Mucosa of stomach (tissue), 1 donor: ENCODE data around the gene B9D1.
A peak's percentile ranks its signal among the peaks of the same experiment; 100 is the strongest.

ENCODE experiments used
- H3K27me3 ChIP-seq: one replicate; pipeline ENCODE4 v1.7.0; 2013; ENCODE audit warnings: mild to moderate bottlenecking, low read length; ENCODE audit not compliant: control insufficient read depth, insufficient read depth
- H3K36me3 ChIP-seq: one replicate; pipeline ENCODE4 v1.7.0; 2013; ENCODE audit warnings: low read length; ENCODE audit not compliant: control insufficient read depth, insufficient read depth
- H3K4me1 ChIP-seq: one replicate; pipeline ENCODE4 v1.7.0; 2013; ENCODE audit warnings: mild to moderate bottlenecking, low read length; ENCODE audit not compliant: control insufficient read depth, insufficient read depth
- H3K4me3 ChIP-seq: one replicate; pipeline ENCODE4 v1.7.0; 2013; ENCODE audit warnings: low read length
- H3K9ac ChIP-seq: one replicate; pipeline ENCODE4 v1.7.0; 2013; ENCODE audit warnings: mild to moderate bottlenecking, low read length, moderate library complexity
- H3K9me3 ChIP-seq: one replicate; pipeline ENCODE4 v1.7.0; 2013; ENCODE audit warnings: mild to moderate bottlenecking, low read length, moderate library complexity; ENCODE audit not compliant: control insufficient read depth
- donor health status: Pancreatic carcinoma.

Gene B9D1, protein sequence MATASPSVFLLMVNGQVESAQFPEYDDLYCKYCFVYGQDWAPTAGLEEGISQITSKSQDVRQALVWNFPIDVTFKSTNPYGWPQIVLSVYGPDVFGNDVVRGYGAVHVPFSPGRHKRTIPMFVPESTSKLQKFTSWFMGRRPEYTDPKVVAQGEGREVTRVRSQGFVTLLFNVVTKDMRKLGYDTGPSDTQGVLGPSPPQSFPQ

GRCh38 chr17:19362277-19363113, at the start of gene B9D1:
TSS of gene B9D1 (minus strand) at chr17:19362723. CDS start at chr17:19362569, 154 bp downstream.
- no peaks in the 10 kb centered on the region for H3K27me3 ChIP-seq
- H3K9ac ChIP-seq: peak within 1 kb of the TSS; percentile 57
- H3K4me1 ChIP-seq: peaks cover 7% of the 10 kb centered on the region
- H3K36me3 ChIP-seq: peaks cover under 1% of the 10 kb centered on the region
- H3K4me3 ChIP-seq: peak within 1 kb of the TSS; percentile 38
- no peaks in the 10 kb centered on the region for H3K9me3 ChIP-seq

DNA sequence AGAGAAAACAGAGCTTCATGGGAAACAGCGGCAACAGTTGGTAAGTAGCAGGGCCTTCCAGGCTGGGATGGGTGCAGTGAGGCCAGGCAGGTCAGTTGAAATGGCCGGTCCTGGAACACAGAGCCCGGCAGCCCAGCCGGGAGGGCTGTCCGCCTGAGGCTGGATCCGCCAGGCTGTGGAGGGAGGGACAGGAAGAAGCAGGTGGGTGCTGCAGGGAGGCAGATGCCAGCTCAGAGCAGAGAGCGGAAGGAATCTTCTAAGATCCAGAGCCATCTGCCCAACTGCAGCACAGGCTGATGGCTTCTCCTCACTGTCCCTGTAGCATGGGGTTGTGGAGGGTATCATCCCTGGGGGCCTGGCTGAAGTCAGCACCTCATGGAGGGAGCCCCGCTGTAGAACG, 49.1 kb upstream of the B9D1 start:
- H3K36me3 ChIP-seq: no peaks in the 10 kb centered on the region

GRCh38 chr17:19410875-19411620, 48.5 kb upstream of the B9D1 start, which contains the start of gene RNF112:
TSS of gene RNF112 (plus strand) at chr17:19411232. CDS start at chr17:19411409, 177 bp downstream.
- H3K9ac ChIP-seq: no peak within 1 kb of the TSS
- H3K4me3 ChIP-seq: no peak within 1 kb of the TSS
- H3K36me3 ChIP-seq: no peaks in the 10 kb centered on the region
- no peaks in the 10 kb centered on the region for H3K4me1 ChIP-seq
- peaks cover 9% of the 10 kb centered on the region for H3K27me3 ChIP-seq
- no peaks in the 10 kb centered on the region for H3K9me3 ChIP-seq

More for the DNA sequence above, 49.1 kb upstream of the B9D1 start:
- no peak overlapping the region for H3K4me3 ChIP-seq
- H3K9me3 ChIP-seq: no peaks in the 10 kb centered on the region
- peaks cover 9% of the 10 kb centered on the region for H3K27me3 ChIP-seq
- no peaks in the 10 kb centered on the region for H3K4me1 ChIP-seq
- H3K9ac ChIP-seq: no peak overlapping the region

DNA sequence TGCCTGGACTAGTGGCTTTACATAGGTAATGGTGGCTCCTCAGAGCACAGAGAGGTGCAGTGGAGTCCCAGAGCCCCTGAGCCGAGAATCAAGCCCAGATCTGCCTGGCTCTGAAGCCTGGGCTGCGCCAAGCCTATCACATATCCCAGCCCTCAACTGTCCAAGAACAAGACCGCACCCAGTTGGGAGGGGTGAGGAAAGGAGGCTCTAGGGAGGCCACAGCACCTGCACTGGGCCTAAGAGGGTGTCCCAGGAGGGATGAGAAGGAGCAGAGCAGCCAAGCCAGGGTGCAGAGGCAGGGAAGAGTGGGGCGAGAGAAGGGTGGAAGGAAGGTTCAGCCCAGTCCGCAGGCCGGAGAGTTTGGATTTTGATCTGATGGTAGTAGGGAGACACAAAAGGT, 47.6 kb upstream of the B9D1 start:
- H3K27me3 ChIP-seq: peaks cover 9% of the 10 kb centered on the region
- no peak overlapping the region for H3K9ac ChIP-seq
- no peaks in the 10 kb centered on the region for H3K4me1 ChIP-seq
- H3K9me3 ChIP-seq: no peaks in the 10 kb centered on the region
- no peaks in the 10 kb centered on the region for H3K36me3 ChIP-seq
- no peak overlapping the region for H3K4me3 ChIP-seq

- H3K27me3 ChIP-seq: peaks cover 9% of the 10 kb centered on the region
- H3K9ac ChIP-seq: no peak overlapping the region
- H3K9me3 ChIP-seq: no peaks in the 10 kb centered on the region
- no peaks in the 10 kb centered on the region for H3K4me1 ChIP-seq
- H3K4me3 ChIP-seq: no peak overlapping the region
- no peaks in the 10 kb centered on the region for H3K36me3 ChIP-seq
Observed at GRCh38 chr17:19409509-19409908, 47.0 kb upstream of the B9D1 start.

GRCh38 chr17:19409066-19409465, 46.5 kb upstream of the B9D1 start:
- Histone ChIP-seq H3K4me3 (no peak overlapping the region), H3K9ac (no peak overlapping the region), H3K27me3 (peaks cover 9% of the 10 kb centered on the region), H3K4me1 (no peaks in the 10 kb centered on the region), H3K9me3 (no peaks in the 10 kb centered on the region), H3K36me3 (no peaks in the 10 kb centered on the region)

DNA sequence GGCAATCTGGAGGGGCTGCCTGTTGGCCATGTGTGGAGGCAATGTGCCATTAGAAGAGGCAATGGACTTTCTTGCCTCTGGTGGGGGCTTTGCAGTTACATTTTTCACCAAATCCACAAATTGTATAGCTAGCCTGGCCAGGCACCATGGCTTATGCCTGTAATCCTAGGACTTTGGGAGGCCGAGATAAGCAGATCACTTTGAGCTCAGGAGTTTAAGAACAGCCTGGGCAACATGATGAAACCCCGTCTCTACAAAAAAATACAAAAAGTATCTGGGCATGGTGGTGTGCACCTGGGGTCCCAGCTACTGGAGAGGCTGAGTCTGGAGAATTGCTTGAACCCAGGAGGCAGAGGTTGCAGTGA, 45.8 kb upstream of the B9D1 start:
- H3K4me1 ChIP-seq: no peaks in the 10 kb centered on the region
- H3K9ac ChIP-seq: no peak overlapping the region
- peaks cover 9% of the 10 kb centered on the region for H3K27me3 ChIP-seq
- H3K4me3 ChIP-seq: no peak overlapping the region
- H3K9me3 ChIP-seq: no peaks in the 10 kb centered on the region
- no peaks in the 10 kb centered on the region for H3K36me3 ChIP-seq

DNA sequence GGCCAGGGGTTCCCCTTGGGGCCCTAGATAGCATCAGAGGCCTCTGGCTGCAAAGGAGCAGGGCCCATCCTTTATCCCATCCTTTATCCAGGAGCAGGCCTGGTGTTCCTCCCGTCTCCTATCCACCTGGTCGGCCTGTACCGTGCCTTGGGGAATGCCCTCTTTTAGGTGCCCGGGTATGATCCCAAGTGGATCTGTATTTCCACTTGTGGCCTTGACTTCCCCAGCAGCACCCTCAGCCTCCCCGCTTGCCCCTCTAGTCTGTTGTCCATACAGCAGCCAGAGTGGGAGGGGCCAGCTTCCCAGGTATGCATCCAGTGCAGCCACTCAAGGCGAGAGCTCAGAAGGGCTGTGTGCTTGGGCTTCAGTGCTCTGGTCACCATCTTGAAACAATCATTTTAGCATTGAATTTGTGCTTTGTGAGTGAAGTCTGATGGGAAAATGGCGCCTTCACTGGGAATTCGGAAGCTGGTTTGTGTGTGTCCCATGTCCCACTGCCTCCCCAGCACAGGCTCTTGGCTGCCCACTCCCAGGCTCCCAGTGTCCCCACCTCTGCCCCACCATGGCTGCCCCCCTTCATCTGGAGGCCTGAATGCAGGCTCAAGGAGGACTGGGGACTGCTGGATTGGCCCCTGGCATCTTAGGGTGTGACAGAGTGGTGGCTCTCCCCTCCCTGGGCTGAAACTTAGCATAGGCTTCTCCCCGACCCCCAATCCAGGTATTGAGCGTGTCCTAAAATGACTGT, 45.2 kb upstream of the B9D1 start:
- H3K36me3 ChIP-seq: no peaks in the 10 kb centered on the region
- H3K9ac ChIP-seq: no peak overlapping the region
- no peaks in the 10 kb centered on the region for H3K9me3 ChIP-seq
- peaks cover 9% of the 10 kb centered on the region for H3K27me3 ChIP-seq
- H3K4me1 ChIP-seq: no peaks in the 10 kb centered on the region
- no peak overlapping the region for H3K4me3 ChIP-seq

DNA sequence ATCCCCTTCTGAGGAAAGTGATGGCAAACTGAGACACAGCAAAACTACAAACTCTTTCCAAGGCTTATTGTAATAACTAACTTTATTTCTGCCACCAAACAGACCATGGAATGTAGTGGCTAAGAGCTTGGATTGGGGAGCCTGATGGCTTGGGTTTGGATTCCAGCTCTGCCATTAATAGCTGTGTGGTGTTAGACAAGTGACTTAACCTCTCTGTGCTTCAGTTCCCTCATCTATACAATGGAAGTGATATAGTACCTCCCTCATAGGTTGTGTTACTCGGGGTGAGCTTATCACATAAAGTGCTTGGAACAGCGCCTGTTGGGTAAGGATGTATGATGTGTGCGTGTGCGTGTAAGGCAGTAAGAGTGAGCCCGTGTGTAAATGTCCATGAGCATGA, 42.6 kb upstream of the B9D1 start:
- Histone ChIP-seq H3K9ac (no peak overlapping the region), H3K4me3 (no peak overlapping the region), H3K36me3 (no peaks in the 10 kb centered on the region), H3K4me1 (peaks cover 7% of the 10 kb centered on the region), H3K9me3 (no peaks in the 10 kb centered on the region), H3K27me3 (no peaks in the 10 kb centered on the region)

GRCh38 chr17:19404264-19404663, 41.7 kb upstream of the B9D1 start:
- no peak overlapping the region for H3K9ac ChIP-seq
- H3K4me3 ChIP-seq: no peak overlapping the region
- no peaks in the 10 kb centered on the region for H3K27me3 ChIP-seq
- H3K36me3 ChIP-seq: no peaks in the 10 kb centered on the region
- H3K4me1 ChIP-seq: peaks cover 7% of the 10 kb centered on the region
- no peaks in the 10 kb centered on the region for H3K9me3 ChIP-seq

DNA sequence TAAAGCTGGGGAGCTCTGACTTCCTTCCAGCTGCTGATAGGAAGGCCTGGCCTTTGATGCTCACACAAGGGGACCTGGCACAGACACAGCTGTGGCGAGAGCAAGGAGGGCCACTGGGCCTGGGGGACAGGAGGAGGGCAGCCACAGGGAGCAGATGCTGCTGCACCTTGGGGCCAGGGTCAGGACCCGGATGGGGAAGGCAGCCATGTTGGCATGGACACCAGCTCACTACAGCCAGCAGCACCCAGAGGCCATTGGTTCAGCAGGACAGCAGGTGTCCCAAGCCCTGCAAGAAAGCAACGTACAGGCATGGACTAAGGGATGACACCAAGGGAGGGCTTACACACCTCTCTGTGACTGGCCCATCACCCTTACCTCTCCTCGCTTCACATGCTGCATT, 40.5 kb upstream of the B9D1 start:
- H3K9me3 ChIP-seq: no peaks in the 10 kb centered on the region
- H3K9ac ChIP-seq: no peak overlapping the region

More for the DNA sequence above, 40.5 kb upstream of the B9D1 start:
- Histone ChIP-seq H3K27me3 (no peaks in the 10 kb centered on the region), H3K4me3 (no peak overlapping the region), H3K4me1 (peaks cover 19% of the 10 kb centered on the region), H3K36me3 (no peaks in the 10 kb centered on the region)
